ENCODE results near the gene HOXC11.

Gene HOXC11

GRCh38 chr12:53972722-53973235 lies at the start of gene HOXC11:
Gene HOXC11, plus strand, starts transcription at chr12:53973126. Its CDS starts 116 bp downstream, at chr12:53973242.
- DNase-seq, result no peak

GRCh38 chr12:53924521-53925405 lies 48.2 kb upstream of the HOXC11 start:
- no peak for DNase-seq

GRCh38 chr12:53927220-53928029 lies 45.5 kb upstream of the HOXC11 start:
- no peak for DNase-seq

- no peak for DNase-seq
Measured at GRCh38 chr12:53928054-53928835, 44.7 kb upstream of the HOXC11 start.

GRCh38 chr12:53929527-53929926 lies 43.4 kb upstream of the HOXC11 start:
- DNase-seq, result no peak

GRCh38 chr12:53930591-53931255 lies 42.2 kb upstream of the HOXC11 start:
- DNase-seq, result no peak

- DNase-seq, result no peak
Measured at GRCh38 chr12:53931844-53932581, 40.9 kb upstream of the HOXC11 start.

GRCh38 chr12:53932915-53933314 lies 40.0 kb upstream of the HOXC11 start:
- DNase-seq, result no peak

- DNase-seq, result no peak
Measured at GRCh38 chr12:53935383-53936341, 37.3 kb upstream of the HOXC11 start.

- DNase-seq, result no peak
Measured at GRCh38 chr12:53937099-53937498, 35.8 kb upstream of the HOXC11 start.

GRCh38 chr12:53937596-53938325 lies 35.2 kb upstream of the HOXC11 start:
- DNase-seq, result no peak

- peak; percentile 99 for DNase-seq
Measured at GRCh38 chr12:53938326-53939140, 34.4 kb upstream of the HOXC11 start, which contains the start of gene HOXC13. Gene HOXC13, plus strand, starts transcription at chr12:53938831. Its CDS starts 76 bp downstream, at chr12:53938907.

GRCh38 chr12:53939141-53940108 lies 33.5 kb upstream of the HOXC11 start:
- DNase-seq, result no peak

- no peak for DNase-seq
Measured at GRCh38 chr12:53940443-53941014, 32.4 kb upstream of the HOXC11 start.

- no peak for DNase-seq
Measured at GRCh38 chr12:53941187-53941586, 31.7 kb upstream of the HOXC11 start.

GRCh38 chr12:53941750-53942149 lies 31.2 kb upstream of the HOXC11 start:
- DNase-seq, result no peak

GRCh38 chr12:53942467-53942997 lies 30.4 kb upstream of the HOXC11 start:
- DNase-seq, result no peak

Data from NCI-H774 (cell line).